Ishikawa (cell line): ENCODE data around the gene ENHO.

ENCODE experiments used
- CEBPB ChIP-seq: IDR thresholded peaks from 2 replicates; pipeline ENCODE4 v1.6.1; 2012
- CREB1 ChIP-seq: IDR thresholded peaks from 2 replicates; pipeline ENCODE4 v1.6.1; 2012; ENCODE audit warnings: low read depth
- EGR1 ChIP-seq: IDR thresholded peaks from 2 replicates; pipeline ENCODE4 v1.6.1; 2012
- EP300 ChIP-seq: IDR thresholded peaks from 2 replicates; pipeline ENCODE4 v1.6.1; 2012; ENCODE audit warnings: borderline replicate concordance
- FOXM1 ChIP-seq: IDR thresholded peaks from 2 replicates; pipeline ENCODE4 v1.6.1; 2012; ENCODE audit warnings: low read depth, borderline replicate concordance
- MAX ChIP-seq: IDR thresholded peaks from 2 replicates; pipeline ENCODE4 v1.6.1; 2012
- NFIC ChIP-seq: IDR thresholded peaks from 2 replicates; pipeline ENCODE4 v1.6.1; 2012
- RAD21 ChIP-seq: IDR thresholded peaks from 2 replicates; pipeline ENCODE4 v1.6.1; 2012; ENCODE audit warnings: low read depth
- REST ChIP-seq: IDR thresholded peaks from 2 replicates; pipeline ENCODE4 v1.6.1; 2012; ENCODE audit warnings: low read depth, mild to moderate bottlenecking
- TAF1 ChIP-seq: IDR thresholded peaks from 2 replicates; pipeline ENCODE4 v1.6.1; 2012; ENCODE audit warnings: low read depth, mild to moderate bottlenecking
- TCF12 ChIP-seq: IDR thresholded peaks from 2 replicates; pipeline ENCODE4 v1.6.1; 2012; ENCODE audit warnings: low read depth
- TEAD4 ChIP-seq: IDR thresholded peaks from 2 replicates; pipeline ENCODE4 v1.6.1; 2012
- USF1 ChIP-seq: IDR thresholded peaks from 2 replicates; pipeline ENCODE4 v1.6.1; 2012
- YY1 ChIP-seq: IDR thresholded peaks from 2 replicates; pipeline ENCODE4 v1.6.1; 2012; ENCODE audit warnings: low read depth
- ZBTB7A ChIP-seq: IDR thresholded peaks from 2 replicates; pipeline ENCODE4 v1.6.1; 2012; ENCODE audit warnings: low read depth

ENHO gene

DNA sequence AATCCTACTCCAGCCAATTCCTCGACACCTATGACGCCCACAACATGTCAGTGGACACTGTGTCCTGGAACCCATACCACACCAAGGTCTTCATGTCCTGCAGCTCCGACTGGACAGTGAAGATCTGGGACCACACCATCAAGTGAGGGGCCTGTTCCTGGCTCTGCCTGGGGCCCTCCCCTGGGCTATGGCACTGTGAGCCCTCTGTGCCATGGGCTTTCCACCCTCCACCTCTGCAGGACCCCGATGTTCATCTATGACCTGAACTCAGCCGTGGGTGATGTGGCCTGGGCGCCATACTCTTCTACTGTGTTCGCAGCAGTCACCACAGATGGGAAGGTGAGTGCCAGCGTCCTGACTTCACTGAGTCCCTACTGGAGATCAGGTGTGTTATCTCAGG lies 8.4 kb downstream of the ENHO start:
- no peak for TF ChIP-seq YY1
- no peak for TF ChIP-seq TCF12
- TF ChIP-seq EGR1: no peak
- no peak for TF ChIP-seq TAF1
- no peak for TF ChIP-seq CREB1
- no peak for TF ChIP-seq MAX

DNA sequence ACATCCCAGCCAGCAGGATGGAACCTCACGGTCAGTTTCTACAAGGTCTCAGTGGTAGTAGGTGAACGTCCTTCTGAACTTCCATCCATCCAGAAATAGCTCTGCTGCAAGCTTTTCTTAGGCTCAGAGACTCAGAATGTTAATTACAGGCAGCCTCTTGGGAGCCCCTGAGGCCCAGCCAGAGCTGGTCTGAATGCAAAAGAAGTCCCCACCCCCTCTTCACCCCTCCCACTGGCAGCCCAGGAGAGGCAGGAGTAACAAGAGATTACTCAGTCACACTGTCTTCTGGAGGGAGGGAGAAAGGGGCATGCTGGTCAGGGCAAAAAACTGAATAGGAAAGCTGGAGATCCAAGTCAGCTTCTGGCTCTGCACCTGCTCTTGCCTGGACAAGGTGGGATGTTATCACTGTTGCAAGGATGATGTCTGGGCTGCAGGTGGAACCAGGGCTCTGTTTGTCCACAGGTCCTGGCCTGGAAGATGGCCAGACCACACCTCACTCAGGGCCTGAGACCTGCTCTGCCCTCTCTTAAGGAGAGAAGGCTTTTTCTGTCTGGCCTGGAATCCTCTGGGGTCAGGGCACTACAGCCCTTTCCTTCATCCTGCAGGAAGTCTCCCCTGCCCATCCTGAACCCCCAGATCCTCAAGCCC lies 9.1 kb downstream of the ENHO start:
- no peak for TF ChIP-seq NFIC
- no peak for TF ChIP-seq ZBTB7A
- no peak for TF ChIP-seq FOXM1
- no peak for TF ChIP-seq EP300
- no peak for TF ChIP-seq TEAD4
- no peak for TF ChIP-seq MAX
- no peak for TF ChIP-seq TAF1
- TF ChIP-seq USF1: no peak
- TF ChIP-seq EGR1: no peak
- TF ChIP-seq TCF12: no peak
- no peak for TF ChIP-seq CEBPB
- TF ChIP-seq RAD21: no peak
- TF ChIP-seq REST: no peak
- no peak for TF ChIP-seq CREB1
- TF ChIP-seq YY1: no peak

DNA sequence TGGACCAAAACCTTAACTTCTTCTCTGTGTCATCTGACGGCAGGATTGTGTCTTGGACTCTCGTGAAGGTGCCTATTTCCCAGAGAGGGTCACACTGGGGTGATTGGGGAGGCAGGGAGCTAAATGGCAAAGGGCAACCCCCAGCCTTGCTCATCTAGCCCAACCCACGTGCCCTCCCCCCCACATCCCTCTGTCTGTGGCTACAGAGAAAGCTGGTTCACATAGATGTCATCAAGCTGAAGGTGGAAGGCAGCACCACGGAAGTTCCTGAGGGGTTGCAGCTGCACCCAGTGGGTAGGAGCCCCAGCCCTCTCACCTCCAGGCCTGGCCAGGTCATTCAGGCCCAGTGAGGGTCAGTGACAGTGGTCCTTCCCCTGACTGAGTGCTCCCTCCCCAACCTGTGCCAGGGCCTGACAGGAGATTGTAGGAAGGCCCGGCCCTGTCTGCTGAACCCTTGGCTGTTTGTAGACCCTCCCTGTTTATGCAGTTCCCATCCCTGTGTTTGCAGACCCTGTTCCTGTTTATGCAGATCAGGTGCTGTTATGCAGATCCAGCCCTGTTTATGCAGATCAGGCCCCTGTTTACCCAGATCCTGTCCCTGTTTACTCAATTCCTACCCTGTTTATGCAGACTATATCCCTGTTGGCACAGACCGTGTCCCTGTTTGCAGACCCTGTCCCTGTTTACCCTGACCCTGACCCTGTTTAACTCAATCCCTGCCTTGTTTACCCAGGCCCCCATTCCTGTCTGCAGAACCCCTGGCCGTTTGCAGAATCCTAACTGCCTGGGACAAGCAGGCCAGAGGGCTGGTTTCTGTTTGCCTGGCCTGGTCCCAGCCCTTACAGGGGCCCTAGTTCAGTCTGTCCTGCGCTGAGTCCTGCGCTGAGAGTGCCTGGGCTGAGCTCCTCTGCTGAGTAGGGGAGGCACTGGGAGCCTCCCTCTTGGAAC lies 10.4 kb downstream of the ENHO start:
- TF ChIP-seq CEBPB (no peak), RAD21 (no peak), YY1 (no peak), EP300 (no peak)

DNA sequence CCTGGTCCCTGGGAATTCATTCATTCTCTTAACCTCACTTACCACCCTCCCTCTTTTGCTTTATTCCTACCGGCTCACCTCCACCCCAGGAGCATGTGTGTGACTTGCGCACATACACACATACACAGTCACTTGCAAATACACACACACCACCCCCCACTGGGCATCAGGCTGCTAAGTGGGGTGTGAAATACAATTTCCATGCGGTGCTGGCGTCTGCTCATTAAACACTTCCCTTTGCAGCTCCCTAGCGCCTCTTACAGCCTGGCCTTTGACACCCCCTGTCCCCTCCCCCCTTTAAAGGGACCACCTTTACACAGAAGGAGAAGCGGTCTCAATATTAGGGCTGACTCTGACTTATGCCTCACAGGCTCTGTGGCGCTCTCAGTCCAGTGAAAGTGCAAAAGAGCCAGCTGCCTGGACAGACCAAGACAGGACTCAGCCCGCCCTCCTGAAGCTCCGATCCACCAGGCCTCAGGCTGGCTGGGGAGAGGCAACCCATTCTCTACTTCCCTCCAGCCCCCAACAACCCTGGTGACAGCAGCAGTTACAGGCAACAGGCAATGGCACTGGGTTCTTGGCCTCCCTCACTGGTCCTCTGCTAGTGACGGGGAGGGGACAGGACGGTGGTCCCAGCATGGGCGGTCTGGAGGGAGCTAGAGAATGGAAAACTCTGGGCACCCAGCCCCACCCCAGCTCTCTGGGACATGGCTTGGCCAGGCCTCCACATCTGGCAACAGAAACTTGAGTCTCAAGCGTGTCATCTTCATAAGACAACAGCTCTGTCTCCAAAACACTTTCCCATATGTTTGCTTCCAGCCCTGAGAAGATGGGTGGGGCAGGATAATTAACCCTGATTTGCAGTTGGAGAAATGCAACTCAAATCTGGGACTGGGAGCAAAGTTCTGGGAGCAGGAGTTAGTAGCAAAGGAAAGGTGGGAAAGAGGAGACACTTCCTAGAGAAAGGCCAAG lies 12.0 kb downstream of the ENHO start:
- TF ChIP-seq TAF1 (no peak), RAD21 (no peak), YY1 (no peak)

DNA sequence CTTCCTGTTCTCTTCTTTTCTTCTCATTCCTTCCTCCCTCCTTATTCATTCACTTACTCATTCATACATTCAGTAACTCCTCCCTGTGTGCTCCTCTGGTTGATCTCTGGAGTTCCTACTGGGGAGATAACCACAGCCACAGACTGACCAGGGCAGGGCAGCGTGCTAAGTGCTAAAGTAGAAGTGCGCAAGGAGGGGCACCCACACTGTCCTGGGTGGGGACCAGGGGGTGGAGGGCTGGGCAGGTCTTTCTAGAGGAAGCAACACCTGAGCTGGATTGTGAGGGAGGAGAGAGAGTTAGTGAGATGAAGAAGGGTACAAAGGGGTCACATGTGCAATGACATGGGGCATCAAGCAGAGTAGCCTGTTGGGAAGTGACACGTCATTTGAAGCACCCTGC lies 13.8 kb downstream of the ENHO start:
- no peak for TF ChIP-seq MAX
- no peak for TF ChIP-seq USF1
- no peak for TF ChIP-seq TCF12
- no peak for TF ChIP-seq CREB1
- no peak for TF ChIP-seq YY1

DNA sequence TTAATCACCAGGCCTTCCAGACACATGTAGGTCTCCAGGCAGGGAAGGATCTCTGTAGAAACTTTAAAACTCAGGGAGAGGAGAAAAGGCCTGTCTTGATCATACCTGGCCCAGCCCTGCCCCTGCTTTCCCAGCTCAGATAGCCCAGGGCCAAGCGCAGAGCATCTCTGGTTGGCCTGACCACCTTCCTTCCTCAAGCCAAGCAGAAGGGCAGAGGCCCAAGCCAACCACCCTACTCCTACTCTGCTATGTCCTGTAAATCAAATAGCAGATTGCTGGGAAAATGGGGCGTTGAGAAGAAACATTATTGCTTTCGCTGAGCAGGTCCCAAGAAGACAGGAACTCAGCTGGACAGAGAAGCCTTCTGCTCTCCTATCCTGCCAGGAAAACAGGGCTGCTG lies 14.3 kb downstream of the ENHO start:
- TF ChIP-seq FOXM1: no peak
- TF ChIP-seq ZBTB7A: no peak
- TF ChIP-seq CEBPB: no peak
- TF ChIP-seq TEAD4: no peak
- TF ChIP-seq TCF12: no peak
- no peak for TF ChIP-seq MAX
- TF ChIP-seq YY1: no peak
- TF ChIP-seq EGR1: no peak
- TF ChIP-seq EP300: no peak
- no peak for TF ChIP-seq CREB1
- no peak for TF ChIP-seq REST
- TF ChIP-seq TAF1: no peak
- no peak for TF ChIP-seq USF1
- TF ChIP-seq NFIC: no peak
- TF ChIP-seq RAD21: no peak
